HG02623 (cell line): ENCODE measurements around the gene RNU1-1.
A peak's percentile ranks its signal among the peaks of the same experiment; 100 is the strongest.
"Not testable (repeated sequence)": the region's sequence is repeated elsewhere in the genome, so short reads cannot be mapped to it uniquely, and the experiment has no call there.

Experiments
- ATAC-seq: cut with Tn5 transposase; IDR thresholded peaks from one replicate; pipeline ENCODE4 v1.9.1; 2021; ENCODE audit warnings: moderate library complexity; ENCODE audit not compliant: unreplicated experiment

RNU1-1 gene

DNA sequence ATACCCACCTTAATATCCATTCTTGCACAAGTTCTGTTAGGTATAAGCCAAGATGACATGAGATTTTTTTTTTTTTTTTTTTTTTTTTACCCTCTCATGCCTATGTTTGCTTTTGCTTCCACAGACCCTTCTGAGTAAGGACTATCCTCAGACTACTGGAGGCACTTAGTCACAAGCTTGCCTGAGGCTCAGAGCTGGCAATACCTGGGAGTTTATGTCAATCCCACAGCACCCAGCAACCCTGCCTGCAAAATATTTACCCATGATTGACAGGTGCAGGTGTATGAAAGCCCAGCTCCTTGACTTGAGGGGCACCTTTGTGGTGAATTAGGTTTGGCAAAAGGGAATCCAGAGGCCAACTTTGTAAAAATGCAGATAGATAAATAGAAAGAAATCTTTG, 11.7 kb upstream of the RNU1-1 start:
- ATAC-seq: not testable (repeated sequence)

DNA sequence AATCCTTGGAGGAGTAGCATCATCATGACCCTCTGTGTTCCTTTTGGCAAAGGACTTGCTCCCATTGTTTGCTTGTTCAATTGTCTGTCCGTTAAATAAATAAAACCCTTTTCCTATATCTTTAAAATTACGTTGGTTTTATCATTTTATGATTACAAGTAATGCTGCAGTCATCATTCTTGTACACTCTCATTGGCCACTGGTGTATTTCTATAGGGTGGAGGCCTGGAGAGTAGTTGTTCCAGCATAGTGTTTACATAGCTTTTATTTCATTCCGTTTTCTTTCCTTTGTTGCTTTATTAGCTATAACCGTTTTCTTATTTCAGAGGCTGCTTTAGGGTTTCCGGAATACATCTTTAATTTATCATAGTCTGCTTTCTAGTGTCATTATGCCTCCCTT, 7.6 kb upstream of the RNU1-1 start:
- ATAC-seq: not testable (repeated sequence)

DNA sequence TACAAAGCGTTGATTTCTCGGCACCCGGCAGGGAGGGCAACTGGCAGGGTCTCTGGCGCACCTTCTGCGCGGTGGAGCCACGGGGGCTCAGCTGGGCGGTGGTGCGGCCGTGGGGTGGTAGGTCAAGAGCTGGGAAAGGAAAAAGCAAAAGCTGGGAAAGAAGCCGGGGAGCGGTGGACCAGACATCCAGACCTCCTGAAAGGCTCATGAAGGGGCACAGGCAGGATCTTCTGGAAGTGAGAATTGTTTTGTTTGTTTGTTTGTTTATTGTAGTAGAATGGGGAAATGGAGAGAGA, 7.2 kb upstream of the RNU1-1 start:
- ATAC-seq: no peak

DNA sequence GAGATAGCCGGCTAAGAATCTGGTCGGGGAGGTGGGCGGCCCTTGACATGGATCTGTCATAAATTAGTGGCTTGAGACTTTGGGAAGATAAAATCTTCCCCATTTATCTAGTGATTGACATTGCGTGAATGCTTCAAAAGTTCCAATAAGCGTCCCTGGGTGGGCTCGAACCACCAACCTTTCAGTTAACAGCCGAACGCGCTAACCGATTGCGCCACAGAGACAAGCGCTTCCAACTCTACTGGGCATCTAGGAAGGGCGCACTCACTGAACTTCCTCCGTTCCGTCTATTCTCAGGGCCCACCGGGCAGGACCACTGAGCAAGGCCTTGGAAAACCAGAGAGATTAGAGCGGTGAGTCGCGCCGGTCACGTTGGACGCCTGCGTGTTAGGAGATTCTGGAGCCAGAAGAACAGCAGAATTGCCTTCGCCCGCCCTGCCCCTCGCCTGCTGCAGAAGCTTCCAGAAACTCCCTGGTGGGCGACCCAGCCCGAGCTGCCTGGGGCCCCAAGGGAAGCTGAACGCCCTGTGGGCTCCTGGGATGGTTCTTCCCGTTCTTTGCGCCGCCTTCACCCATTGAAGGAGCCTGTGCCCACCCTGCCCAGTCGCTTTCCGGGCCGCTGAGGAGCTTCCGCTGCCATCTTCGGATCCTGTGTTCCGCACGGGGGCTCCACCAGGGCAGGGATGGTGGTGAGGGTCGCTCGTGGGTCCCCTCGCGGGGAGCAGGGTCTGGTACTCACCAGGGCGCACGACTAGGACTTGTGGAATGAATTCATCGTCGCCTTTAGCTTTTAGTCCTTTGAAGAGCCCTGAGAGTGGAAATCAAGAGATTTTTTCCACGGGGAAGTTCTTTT, 6.6 kb upstream of the RNU1-1 start:
- ATAC-seq: not testable (repeated sequence)

DNA sequence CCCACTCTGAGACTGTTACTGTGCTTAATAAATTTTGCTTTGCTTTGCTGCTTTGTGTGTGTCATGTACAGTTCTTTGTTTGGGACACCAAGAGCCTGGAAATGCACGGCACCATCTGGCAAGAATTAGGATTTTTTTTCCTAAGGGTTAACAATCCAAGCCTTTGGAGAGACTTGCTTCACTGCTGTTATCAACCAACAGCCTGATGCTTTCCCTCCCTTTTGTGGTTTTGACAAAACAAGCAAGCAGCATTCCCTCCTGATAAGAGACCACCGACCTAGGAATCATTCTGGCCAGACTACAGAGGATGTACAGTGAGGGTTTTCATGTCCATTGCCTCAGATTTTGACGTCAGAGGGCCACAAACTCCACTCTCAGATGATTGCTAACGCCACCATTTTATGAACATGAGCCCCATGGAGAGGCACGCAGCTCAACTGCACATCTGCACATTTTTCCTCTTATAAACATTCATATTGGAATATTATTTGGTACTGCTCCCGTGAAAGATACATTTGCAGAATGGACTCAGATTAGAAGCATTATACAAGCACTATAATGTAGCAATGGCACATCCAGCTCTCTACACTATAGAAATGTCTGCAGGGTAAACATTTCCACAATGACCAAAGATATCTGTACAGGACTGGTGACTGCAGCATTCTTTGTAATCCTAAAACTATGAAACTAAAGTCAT, 5.3 kb upstream of the RNU1-1 start:
- not testable (repeated sequence) for ATAC-seq

DNA sequence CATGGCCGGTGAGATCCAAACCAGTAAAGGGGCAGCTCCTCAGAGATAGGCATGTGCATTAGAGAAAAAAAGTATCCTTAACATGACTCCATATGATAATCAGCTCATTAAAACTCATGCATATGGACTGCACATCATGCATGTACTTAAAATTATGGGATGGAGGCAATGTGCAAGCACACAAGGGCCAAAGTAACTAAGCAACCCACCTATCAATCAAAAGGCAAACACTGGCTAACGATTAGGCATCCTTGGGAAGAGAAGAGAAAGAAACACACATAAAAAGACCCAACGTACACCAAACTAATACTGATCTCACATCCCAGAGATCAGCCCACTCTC, 4.8 kb upstream of the RNU1-1 start:
- not testable (repeated sequence) for ATAC-seq

DNA sequence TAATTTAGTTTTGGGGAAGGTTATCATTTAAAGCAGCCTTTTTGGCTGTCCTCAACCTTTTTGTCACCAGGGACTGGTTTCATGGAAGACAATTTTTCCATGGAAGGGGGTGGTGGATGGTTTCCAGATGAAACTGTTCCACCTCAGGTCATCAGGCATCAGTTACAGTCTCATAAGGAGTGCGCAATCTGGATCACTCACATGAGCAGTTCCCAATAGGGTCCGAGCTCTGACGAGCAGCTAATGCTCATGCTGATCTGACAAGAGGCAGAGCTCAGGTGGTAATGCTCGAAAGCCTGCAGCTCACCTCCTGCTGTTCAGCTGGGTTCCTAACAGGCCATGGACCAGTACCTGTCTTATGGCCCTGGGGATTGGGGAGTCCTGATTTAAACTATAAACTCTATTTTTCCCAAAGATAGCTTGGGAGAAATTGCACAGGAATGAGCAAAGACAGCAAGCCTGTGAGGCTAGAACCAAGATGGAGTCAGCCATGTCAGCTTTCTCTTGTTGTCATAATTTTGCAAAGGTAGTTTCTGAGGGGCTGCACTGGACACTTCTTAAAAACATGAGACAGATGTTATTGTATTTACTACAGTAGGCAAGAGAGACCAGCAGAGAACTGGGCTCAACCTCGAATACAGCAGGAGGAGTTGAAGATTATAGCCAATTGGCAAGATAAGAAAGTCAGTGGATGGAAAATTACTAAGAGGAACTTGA, 2.8 kb upstream of the RNU1-1 start:
- not testable (repeated sequence) for ATAC-seq

DNA sequence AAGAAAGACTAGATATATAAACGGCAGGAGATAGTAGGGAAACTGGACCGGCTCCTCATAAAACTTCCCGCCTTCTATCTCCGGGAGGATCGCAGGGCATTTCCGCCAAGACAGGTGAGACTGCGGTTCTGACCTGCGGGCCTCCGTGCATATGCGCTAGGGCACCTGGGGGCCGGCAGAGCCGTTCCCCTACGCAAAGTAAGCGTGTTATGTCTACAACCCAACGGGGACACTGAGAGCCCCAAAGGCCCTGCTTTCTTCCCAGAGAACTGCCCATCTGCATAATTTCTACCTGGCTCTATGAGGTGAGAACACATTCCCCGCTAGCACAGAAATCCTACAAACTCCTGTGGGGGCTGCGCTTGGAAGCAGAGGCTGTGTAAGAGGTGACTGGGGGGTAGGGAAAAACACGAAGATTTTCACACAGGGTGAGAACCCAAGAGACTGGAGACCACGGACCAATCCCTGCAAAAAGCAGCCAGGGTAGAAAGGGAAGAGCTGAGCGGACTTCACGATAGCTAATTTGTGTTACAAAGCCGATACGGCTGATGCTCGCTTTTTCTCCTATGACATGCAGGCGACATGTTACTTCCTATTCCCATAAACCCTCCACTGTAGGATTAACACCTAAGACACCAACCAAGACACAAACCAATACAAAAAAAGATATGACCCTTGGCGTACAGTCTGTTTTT, 526 bp downstream of the RNU1-1 start:
- ATAC-seq: peak; percentile 87

DNA sequence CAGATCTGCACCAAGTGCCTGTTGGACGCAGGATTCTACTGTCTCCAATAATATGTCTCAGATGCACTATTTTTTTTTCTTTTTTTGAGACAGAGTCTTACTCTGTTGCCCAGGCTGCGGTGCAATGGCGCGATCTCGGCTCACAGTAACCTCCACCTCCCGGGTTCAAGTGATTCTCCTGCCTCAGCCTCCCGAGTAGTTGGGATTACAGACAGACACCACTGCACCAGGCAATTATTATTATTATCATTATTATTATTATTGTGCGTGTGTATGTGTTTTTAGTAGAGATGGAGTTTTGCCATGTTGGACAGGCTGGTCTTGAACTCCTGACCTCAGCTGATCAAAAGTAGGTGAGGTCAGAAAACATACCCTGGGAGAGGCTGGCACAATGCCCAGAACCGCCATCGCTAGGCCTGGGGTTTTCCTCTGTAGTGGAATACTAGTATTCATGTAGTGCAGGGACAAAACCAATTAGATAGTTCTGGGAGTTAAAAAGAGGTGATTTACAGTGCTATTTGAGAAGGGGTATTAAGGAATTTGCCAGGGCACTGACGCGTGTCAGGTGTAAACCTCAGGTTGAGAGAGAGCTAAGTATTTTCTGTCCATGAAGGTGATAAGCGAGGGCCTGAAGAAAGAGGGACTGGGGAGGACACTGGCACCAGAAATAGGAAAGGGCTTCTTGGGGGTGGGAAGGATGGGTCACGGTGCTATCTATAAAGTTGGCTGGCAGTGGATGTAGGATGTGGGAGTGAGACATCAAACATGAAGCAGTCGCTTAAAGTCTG, 1.3 kb downstream of the RNU1-1 start:
- not testable (repeated sequence) for ATAC-seq

DNA sequence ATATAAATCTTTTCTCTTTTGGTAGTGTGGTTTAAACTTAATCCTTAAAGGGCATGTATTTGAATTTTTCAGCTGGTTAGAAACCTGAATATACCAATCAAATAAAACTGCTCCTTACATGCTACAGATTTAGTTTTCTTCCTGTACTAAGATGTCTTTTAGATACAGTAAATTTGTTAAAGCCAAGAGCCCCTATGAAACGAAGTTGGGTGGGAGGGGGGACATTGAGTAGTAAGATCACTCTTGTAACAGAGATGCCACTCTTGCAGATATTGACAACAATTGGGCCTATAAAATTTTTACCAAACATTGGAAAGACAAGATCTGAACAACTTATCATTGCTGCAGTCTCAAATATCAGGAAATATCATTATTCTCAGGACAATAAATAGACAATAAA, 2.2 kb downstream of the RNU1-1 start:
- not testable (repeated sequence) for ATAC-seq

DNA sequence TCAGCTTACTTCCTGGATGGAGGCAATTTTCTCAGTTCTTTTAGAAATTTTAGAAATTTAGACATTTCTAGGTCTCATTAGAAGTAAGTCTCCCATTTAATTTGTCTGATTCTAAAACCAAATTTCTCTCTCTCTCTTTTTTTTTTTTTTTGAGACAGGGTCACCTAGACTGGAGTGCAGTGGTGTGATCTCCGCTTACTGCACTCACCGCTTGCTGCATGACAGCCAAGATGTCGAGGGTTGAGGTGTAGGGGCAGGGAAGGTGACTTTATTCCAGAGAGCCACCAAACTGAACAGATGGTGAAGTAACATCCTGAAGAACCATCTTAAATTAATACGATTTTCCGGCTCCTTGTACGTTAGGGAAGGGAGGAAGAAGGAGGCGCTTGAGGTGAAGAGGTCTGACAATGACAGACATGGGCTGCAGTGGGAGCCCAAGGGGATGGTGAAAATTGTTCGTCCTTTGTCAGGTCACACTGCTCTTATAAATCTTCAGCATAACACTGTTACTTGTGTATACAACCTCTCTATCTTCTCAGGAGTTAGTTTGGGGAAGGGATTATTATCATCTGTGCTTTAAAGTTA, 5.1 kb downstream of the RNU1-1 start:
- not testable (repeated sequence) for ATAC-seq

DNA sequence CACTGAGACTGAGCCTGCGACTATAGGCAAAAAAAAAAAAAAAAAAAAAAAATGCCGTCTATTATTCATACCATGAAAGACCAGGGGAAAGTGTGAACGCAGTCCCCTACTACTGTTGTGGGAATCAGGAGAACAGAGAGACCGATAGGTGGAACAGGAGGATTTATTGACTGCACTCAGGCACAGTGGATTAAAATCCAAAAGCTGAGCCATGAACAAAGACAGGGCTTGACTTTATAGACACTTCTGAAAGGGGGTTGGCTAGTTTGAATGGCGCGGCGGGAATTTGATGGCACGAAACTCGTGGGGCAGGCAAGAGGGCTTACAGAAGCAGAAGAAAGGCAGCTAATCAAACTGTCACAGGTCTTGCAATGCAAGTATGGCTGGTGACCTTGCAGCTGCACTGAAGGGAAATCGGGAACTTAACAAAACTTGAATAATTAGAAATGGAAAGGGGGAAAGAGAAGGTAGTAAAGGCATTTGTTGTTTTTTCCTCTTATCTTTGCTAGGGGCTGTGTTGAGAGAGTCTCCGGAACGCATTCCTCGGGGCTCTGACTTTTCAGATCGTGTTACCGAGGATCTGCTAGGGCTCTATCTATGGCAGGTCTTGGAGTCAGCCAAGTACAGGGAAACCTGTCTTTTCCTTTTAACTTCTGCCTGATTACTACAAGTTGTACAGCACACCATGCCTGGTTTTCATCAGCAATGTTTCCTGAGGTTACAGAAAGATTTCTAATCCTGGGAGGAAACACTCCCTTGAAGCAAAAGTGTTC, 7.5 kb downstream of the RNU1-1 start:
- not testable (repeated sequence) for ATAC-seq

DNA sequence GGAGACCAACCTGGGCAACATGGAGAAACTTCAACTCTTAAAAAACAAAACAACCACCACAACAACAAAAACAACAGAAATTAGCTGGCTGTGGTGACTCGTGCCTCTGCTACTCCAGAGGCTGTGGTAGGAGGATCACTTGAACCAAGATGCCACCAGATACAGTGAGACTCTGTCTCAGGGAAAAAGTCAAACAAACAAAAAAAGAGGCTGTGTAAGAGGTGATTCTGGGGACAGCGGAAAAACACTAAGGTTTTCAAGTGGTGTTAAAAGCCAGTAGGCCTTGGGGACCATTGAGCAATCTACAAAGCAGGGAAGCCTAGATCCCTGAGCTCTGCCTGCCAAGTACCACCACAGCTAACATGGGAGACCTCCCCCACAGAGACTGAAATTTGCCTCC, 8.2 kb downstream of the RNU1-1 start:
- ATAC-seq: not testable (repeated sequence)

DNA sequence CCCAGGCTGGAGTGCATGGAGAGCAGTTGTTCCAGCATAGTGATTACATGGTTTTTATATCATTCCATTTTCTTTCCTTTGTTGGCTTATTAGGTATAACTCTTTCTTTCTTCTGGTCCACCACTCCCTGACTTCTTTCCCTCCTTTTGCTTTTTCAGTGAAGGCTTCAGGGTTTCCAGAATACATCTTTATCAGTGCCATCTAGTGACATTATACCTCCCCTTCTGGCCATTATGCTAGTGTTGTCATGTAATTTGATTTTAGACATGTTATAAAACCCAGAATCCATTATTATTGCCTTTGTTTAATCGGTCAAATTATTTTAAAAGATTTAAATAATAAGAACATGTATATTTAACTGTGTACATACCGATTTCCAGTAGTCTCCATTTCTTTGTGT, 10.6 kb downstream of the RNU1-1 start:
- ATAC-seq: no peak

DNA sequence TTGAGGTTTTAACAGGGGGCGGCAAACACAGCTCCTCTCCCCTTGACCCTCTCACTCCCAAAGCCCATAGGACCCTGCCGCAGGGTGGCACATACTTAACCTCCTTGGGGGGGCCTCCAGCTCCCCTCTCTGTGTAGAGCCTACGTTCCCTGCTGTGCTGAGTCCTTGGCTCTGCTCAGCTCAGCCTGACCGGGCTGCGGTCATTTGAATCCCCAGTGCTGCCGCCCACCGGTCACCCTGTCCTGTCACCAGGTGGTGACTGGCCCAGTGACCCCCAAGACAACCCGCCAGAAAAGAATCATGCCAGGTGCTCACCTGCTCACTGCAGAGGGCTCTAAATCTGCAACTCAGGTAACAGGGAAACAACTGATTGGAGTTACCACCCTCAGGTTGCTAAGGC, 12.6 kb downstream of the RNU1-1 start:
- not testable (repeated sequence) for ATAC-seq

DNA sequence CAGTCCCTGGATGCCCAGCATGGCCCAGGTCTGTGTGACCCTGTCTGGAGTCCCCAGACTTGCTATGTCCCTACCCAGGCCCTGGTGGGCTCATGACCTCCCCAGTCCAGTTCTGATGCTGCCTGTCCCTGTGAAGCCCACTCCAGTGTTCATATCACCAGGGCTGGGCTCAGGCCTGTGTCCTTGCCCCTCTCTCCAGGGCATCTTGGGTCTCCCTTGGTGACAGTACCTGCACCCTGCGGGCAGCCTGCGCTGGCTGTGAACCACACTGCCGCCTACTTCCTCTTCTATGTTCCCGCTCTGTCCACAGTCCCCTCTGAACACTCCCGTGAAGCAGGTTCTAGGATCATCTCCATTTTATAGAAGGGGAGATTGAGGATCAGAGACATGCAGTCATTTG, 13.1 kb downstream of the RNU1-1 start:
- ATAC-seq: not testable (repeated sequence)

DNA sequence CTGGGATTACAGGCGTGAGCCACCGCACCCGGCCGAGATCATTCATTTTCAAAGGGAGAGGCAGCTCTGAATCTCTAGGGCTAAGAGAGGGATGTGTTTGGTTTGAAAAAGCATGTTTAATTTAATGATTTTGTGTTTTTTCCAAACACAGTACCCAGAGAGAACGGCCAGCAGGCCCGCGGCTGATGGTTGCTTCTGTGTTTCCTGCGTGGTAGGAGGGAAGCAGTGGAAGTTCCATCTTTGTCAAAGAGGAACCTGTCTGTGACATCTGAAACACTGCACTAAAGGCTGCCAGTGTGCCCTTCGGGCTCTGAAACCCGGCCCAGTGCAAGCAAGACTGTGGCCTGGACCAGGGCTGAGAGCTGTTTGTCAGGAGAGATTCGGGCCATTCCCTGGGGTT, 13.6 kb downstream of the RNU1-1 start:
- not testable (repeated sequence) for ATAC-seq

DNA sequence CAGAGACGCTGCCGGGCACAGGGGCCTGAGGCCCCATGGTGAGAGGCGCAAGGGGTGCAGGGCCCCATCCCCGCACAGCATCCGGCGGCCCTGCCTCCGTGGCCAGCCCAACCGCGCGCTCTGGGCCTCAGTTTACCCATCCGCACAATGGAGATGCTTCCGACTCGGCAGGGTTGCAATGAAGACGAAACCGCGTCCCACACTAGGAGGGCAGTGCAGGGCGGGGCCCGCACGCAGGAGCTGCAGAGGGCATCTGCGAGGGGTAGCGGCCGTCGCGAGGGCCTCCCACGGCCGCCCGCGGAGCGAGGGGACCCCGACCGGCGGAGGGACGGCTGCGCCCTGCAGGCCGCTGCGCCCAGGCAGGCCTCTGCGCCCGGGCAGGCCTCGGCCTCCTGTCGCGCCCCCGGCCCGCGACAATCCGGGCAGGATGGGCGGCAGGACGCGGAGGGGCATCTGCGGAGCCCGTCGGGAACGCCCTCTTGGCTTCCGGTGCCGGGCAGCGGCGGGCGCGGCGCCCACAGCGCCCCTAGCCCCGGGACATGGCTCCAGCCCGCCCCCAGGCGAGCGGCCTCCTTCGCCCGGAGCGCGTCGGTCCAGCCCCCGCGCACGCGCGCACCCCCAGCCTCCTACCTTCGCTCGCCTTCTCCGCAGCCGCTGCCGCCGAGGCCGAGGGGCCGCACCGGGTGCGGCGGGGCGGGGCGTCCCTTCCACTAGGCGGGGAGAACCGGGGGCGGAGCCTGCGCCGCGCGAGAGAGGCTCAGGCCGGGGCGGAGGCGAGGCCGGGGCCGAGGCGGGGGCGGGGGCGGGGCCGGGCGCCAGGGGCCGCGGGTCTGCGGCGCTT, 15.3 kb downstream of the RNU1-1 start:
- ATAC-seq: peak; percentile 71
